ENCODE measurements around the gene C1QTNF8.
"Not testable (repeated sequence)": the region's sequence is repeated elsewhere in the genome, so short reads cannot be mapped to it uniquely, and the experiment has no call there.

The C1QTNF8 gene

GRCh38 chr16:1107141-1107540 is 11.1 kb upstream of the C1QTNF8 start:
- no peak for DNase-seq

GRCh38 chr16:1106659-1107058 is 10.6 kb upstream of the C1QTNF8 start:
- no peak for DNase-seq

GRCh38 chr16:1105888-1106620 is 10.0 kb upstream of the C1QTNF8 start:
- peak; percentile 45 for DNase-seq

GRCh38 chr16:1103636-1103980 is 7.6 kb upstream of the C1QTNF8 start:
- DNase-seq = no peak

GRCh38 chr16:1102921-1103635 is 7.0 kb upstream of the C1QTNF8 start:
- DNase-seq = peak; percentile 29

- DNase-seq = no peak
These were observed 6.3 kb upstream of the C1QTNF8 start for GRCh38 chr16:1102333-1102700.

- no peak for DNase-seq
These were observed 5.7 kb upstream of the C1QTNF8 start for GRCh38 chr16:1101573-1102332.

GRCh38 chr16:1101133-1101532 is 5.1 kb upstream of the C1QTNF8 start:
- DNase-seq = no peak

GRCh38 chr16:1100084-1100800 is 4.2 kb upstream of the C1QTNF8 start:
- no peak for DNase-seq

GRCh38 chr16:1099189-1100083 is 3.4 kb upstream of the C1QTNF8 start:
- no peak for DNase-seq

- no peak for DNase-seq
These were observed 2.4 kb upstream of the C1QTNF8 start for GRCh38 chr16:1098266-1098991.

GRCh38 chr16:1097800-1098199 is 1.8 kb upstream of the C1QTNF8 start:
- no peak for DNase-seq

- DNase-seq = no peak
These were observed 1.1 kb upstream of the C1QTNF8 start for GRCh38 chr16:1097156-1097555.

- no peak for DNase-seq
These were observed 435 bp downstream of the C1QTNF8 start for GRCh38 chr16:1095450-1096168.

GRCh38 chr16:1094601-1095449 is 1.2 kb downstream of the C1QTNF8 start:
- DNase-seq = no peak

GRCh38 chr16:1094124-1094479 is 1.9 kb downstream of the C1QTNF8 start:
- DNase-seq = no peak

GRCh38 chr16:1093284-1094123 is 2.5 kb downstream of the C1QTNF8 start:
- no peak for DNase-seq

GRCh38 chr16:1092685-1093283 is 3.3 kb downstream of the C1QTNF8 start:
- DNase-seq = not testable (repeated sequence)

Data from midbrain (tissue), 1 donor.